Activated CD8-positive, alpha-beta memory T cell treated with anti-CD3 and anti-CD28 coated beads, Interleukin-2, amount 50 U/mL, for 48 hours (primary cell): ENCODE results near the gene C8G.

Source experiments
- DNase-seq: peaks from one replicate; pipeline ENCODE4 v3.0.0-alpha.2; 2020

The C8G gene

DNA sequence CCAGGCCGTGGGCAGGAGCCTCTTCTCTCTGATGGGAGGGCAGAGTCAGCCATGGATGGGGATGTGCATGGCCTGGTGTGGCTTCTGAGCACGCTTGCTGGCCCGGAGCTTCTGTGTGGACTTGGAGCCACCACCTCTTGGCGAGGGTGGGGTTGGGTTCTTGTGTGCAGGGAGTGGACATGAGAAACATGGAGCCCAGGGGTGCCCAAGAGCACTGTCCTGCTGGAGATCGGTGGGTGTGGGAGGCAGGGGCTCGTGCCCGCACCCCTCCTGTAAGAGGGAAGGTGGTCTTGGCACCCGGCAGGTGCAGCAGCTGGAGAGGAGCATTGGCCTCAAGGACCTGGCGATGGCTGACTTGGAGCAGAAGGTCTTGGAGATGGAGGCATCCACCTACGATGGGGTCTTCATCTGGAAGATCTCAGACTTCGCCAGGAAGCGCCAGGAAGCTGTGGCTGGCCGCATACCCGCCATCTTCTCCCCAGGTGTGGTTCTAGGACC lies 24.3 kb upstream of the C8G start:
- no peak for DNase-seq

DNA sequence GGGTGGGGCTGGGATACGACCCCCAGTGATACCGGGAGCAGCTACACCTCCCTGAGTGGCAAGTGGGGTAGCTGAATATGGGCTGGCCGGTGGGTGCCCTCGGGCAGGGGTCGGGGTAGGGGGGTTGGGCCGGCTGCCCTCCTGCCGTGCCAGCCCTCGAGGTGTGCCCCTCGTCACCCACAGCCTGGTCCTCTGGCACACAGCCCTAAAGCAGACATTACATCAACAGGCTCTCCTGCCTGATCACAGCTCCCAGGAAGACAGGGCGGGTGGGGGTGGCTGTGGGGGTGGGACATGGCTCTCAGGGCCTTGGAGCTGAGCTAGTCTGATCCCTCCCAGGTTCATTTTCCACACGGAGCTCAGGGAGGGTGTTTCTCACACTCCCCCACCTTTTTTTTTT lies 23.7 kb upstream of the C8G start:
- no peak for DNase-seq

DNA sequence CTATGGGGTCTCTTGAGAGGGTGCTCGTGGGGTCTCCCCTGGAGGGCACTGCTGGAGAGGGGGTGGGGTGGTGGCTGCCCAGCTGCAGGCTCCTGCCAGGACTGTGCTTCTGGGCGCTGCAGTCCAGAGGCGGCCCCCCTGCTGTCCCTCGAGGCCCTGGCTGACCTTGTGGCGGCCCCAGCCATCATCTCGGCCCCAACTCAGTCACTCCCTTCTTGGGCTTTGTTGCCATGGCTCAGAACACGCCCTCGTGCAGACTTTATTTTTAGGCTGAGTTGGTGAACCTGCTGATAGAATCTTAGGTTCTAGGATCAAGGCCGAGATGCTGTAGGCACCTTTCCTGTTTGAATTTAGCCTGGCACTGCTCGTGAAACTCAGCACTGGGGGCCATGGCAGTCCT lies 23.3 kb upstream of the C8G start:
- DNase-seq: no peak

- no peak for DNase-seq
Measured at GRCh38 chr9:136922540-136922939, 22.5 kb upstream of the C8G start.

- no peak for DNase-seq
Measured at GRCh38 chr9:136923881-136924280, 21.2 kb upstream of the C8G start.

- no peak for DNase-seq
Measured at GRCh38 chr9:136925414-136926153, 19.5 kb upstream of the C8G start.

GRCh38 chr9:136926154-136926704 lies 18.8 kb upstream of the C8G start:
- no peak for DNase-seq

GRCh38 chr9:136926749-136927148 lies 18.3 kb upstream of the C8G start:
- no peak for DNase-seq

DNA sequence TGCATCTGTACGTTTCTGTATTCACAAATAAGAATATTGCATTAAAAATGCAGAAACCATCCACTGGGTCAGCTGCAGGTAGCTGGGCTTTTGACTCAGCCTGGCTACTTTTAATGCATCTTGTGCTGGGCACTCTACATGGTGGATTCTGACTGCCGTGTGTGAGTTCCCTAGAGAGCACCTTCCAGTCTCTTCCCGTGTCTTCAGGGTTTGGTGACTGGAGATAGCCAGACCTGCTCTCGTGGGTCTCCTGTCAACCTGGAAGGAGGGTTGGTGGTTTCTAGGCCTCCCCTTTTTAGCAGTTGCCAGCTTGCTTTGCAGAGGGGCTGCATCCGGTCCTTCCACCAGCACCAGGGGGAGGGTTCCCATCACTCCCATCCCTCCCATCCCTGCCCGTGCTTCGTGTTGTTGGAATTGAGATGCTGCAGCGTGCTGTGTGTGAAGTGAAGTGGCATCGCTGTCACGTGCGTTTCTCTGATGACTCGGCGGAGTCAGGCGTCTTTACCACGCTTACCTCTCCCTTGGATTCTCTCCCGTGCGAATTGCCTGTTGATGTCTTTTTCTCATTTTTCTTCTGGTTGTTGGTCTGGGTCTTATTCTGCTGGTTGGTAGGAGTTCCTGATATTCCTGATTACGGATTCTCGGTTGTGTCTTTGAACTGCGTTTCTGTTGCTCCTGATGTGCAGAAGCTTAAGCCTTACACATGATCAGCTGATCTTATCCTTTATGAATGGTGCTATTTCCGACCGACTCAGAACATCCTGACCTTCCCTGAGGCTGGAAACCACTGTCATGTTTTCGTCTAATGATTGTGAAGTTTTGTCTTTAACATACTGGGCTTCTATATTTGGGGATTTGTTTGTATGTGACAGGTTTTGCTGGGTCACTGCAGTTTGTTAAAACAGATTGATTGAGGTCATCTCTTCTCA lies 17.4 kb upstream of the C8G start:
- no peak for DNase-seq

GRCh38 chr9:136928591-136928990 lies 16.5 kb upstream of the C8G start:
- DNase-seq: no peak

- DNase-seq: no peak
Measured at GRCh38 chr9:136930014-136930413, 15.0 kb upstream of the C8G start.

DNA sequence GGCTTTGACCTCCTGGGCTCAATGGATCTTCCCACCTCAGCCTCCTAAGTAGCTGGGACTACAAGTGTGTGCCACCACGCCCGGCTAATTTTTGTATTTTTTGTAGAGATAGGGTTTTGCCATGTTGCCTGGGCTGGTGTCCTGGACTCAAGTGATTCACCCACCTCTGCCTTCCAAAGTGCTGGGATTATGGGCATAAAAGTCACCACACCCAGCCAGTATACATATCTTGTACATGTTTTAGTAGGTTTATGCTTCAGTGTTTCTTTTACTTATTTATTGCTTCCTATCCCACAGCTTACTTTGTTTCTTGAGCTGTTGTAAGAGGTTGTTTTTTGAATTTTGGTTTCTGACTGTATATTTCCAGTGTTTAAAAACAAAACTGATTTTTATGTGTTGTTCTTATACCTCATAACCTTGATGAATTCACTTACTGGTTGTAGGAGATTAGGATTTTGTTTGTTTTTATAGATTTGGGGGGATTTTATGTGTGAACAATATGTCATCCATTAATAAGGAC lies 13.4 kb upstream of the C8G start:
- DNase-seq: no peak

- DNase-seq: no peak
Measured at GRCh38 chr9:136934277-136934676, 10.8 kb upstream of the C8G start.

- no peak for DNase-seq
Measured at GRCh38 chr9:136935651-136936050, 9.4 kb upstream of the C8G start.

DNA sequence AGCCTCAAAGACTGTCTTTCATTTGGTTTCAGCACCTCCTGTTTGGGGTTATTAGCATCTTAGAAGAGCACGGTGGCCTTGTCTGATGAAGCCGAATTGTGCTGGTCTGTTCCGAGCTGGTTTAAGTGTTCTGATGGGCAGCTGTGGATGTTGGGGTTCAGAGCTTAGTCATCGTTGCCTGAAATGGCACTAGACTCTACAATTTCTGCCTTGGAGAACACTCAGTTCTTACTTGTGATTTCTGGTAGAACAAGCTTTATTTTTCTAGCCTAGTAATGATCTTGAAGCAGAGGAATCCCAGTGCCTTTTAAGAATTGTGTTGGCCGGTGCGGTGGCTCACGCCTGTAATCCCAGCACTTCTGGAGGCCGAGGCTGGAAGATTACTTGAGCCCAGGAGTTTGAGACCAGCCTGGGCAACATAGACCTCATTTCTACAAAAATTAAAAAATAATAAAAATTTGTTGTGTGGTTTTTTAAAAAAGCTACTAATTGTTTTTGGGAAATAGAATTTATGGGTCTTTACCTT lies 8.3 kb upstream of the C8G start:
- no peak for DNase-seq

DNA sequence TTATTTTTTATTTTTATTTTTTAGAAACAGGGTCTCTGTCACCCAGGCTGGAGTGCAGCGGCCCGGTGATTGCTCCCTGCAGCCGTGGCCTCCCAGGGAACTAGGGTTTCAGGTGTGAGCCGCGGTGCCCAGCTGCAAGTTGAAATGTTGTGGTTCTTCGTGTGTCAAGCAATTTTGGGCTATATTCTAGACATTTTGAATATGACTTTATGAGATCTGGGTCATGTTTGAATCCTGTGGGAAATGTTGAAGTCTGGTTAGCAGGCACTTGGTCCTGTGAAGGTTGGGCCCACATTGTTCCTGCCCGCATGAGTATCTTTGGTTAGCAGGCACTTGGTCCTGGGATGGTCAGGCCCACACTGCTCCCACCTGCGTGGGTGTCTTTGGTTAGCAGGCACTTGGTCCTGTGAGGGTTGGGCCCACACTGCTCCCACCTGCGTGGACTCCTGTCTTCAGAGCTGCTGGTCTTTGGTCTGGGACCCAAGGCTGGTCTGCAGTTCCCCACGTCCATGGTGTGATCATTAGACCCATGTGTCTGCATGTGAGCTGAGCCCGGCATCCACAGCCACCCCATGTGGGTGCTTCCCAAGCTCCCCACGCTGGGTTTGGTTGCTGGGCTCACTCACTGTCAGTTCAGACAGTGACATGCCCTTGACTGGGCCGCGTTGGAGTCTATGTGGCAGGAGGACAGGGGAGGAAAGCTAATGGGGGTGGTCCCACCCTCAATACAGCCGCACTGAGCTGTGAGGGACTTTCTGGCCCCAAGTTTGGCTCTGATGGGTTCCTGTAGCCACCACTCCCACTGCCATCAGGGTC lies 7.6 kb upstream of the C8G start:
- DNase-seq: no peak

DNA sequence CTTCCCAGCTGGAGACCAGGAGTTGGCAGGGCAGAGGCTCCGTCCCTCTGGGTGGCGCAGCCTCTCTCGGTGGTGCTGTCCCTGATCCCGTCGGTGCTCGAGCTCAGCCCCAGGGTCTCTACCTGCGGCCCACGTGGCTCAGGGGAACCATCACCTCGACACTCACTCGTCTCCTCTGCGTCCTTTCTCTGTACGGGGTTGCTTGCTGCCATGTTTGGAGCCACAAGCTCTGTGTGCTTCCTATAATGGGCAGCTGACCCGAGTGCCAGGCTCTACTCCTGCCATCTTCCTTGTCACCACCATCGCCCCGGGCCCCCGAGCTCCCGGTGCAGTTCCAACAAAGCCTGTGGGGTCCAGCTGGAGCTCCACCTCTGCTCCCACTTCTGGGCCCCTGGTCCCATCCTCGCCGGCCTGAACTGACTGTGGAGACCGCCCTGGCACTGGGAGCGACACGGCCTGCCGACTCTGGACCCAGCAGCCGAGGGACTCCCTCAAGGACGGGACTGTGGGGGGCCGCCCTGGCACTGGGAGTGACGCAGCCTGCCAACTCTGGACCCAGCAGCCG lies 5.5 kb upstream of the C8G start:
- no peak for DNase-seq

DNA sequence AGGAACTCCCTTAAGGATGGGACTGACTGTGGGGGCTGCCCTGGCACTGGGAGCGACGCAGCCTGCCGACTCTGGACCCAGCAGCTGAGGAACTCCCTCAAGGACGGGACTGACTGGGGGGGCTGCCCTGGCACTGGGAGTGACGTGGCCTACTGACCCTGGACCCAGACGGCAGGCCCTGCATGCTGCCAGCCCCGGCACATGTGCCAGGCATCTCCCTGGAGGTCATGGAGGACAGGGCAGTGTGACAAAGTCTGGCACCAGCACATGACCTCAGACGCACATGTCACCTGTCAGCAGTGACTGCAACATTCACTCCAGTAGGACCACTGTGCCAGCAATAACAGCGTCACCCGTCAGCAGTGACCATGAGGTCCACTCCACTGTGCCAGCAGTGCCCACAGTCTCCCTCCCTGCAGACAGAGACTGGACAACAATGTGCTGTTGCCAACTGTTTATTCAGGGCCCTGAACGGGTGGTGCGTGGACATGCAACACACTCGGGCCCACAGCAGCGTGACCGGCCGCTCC lies 5.0 kb upstream of the C8G start:
- no peak for DNase-seq

- DNase-seq: no peak
Measured at GRCh38 chr9:136940526-136941230, 4.4 kb upstream of the C8G start.

DNA sequence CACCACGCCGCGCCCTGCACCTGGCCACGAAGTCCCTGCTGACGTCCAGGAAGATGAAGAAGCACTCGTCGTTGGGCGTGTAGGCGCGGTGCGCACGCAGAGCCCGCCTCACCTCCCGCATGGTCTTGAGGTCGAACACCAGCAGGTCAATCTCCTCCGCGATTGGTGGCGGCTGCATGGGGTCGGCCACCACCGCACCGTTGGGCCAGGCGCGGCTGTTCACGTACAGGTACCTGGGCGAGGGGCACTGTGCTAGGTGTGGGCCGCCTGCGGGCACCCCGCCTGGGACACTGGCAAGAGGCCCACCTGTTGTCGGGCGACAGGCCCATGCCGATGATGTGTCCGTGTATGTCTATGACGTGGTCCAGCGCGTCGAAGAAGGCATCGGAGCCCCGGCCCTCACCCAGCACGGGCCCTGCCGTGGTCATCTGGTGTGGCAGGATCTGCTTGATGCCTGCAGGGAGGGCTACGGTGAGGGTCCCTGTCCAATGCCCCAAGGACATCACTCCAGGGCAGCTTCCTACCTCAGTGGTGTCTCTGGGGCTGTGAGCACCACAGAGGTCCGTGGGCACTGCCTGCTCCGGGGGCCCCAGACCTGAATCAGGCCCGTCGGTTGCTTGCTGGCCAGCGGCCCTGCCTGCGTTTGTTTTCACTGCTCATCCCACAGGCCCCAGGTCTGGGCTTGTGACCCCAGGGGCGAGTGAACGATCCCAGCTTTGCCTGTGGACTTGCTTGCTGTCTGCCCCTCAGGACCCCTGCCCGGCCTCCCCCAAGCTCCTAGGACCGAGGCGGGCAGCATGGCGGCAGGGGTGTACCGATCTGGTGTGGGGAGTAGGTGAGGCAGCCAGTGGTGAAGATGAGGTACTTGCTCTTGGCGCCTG lies 3.6 kb upstream of the C8G start:
- DNase-seq: no peak
